ENCODE results near the gene DEFB128.
"Not testable (repeated sequence)": the region's sequence is repeated elsewhere in the genome, so short reads cannot be mapped to it uniquely, and the experiment has no call there.

DEFB128 gene

DNA sequence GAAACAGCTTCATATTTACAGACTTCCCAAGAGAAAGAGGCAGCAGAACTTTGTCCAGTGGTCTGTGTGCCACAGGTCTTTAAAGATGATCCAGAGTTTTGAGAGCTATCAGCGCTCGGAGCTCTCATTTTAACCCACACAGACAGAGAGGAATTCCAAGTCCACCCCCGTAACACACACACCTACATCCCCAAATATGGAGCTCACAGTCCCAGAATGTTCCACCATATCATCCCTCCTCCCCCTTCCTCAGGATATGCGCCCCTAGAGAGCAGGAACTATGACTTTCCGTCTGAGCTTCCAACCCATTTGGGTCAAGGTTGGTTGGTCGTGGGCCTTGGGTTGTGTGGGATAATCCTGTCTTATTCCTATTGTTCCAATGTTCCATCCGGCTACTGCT is at the start of gene DEFB128:
DEFB128 (minus strand) TSS at position 101 of the 400 bp plus-strand sequence; CDS start at position 13, 88 bp downstream.
- DNase-seq: no peak

DNA sequence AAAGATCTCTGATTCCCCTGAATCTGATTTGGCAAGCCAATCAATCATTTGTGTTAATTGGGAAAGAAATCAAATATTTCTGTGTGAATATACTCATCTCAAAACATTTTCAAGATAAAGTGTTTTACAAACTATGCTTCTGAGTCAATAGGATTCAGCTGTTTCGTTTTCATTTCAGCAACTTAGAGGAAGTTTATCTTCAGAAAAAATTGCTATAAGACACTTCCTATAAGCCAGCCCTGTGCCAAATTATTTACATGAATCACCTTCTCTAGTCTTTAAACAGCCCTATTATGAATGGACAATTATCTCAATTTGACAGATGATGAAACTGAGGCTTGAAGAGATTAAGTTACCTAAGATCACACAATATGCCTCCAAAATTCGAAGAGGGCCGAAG is 48.4 kb upstream of the DEFB128 start:
- no peak for DNase-seq

DNA sequence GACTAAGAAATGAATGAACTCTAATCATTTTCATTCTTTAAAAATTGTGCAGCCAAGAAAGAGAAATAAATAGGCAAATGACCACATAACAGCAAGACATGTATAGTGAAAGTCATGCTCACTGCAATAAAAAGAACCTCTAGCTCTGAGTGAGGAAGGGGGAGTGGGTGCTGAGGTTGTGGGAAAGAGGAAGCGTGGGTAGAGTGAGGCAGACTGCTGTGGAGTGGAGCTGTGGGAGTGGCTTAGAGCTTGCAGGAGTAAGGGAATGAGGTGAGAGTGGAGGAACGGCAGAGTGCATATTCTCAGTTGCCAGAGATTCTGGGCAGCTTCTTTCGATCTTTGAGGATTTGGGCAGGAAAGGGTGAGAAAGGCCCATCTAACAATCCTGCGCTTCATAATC is 48.0 kb upstream of the DEFB128 start:
- no peak for DNase-seq

DNA sequence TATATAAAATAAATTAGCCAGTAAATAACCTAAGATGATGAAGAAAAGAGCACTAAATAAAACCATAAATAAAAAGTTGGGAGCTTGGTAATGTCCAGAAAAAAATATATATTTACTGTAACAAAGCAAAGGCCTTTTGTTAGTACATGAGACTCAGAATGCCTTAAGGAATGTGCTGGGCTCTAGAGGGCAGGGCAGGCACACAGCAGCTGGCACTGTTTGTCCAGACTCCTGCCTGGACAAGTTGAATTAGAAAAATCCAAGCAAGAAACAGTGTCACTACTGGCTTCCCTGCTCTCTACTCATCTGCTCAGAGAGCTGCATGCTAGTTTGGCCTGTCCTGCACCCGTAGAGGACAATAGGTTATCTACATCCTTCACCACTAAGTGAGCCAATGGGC is 46.4 kb upstream of the DEFB128 start:
- DNase-seq: peak; percentile 31

DNA sequence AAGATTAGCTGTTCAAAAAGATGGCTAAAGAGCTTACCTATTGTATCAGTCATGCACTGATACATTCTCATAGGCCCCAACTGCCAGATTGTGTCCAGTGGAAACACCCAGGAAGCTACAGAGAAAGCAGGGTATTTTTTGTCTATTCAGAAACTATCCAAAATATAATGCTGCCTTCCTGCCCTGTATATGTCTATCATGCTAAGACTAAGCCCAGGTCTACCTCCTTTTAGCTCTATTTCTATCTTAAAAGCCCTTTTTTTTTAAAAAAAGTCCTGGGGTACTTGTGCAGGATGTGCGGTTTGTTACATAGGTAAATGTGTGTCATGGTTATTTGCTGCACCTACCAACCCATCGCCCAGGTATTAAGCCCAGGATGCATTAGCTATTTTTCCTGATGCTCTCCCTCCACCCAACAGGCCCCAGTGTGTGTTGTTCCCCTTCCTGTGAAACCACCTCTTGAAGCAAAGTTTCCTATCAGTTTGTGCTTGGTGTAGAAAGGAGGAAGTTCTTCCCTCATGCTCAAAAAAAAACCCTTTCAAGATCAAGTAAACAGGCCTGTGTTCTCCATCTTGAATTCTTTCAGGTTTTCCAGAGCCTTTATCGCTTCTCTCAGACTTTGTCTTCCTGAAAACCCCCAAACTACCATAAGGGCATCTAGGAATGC is 38.1 kb upstream of the DEFB128 start:
- no peak for DNase-seq

DNA sequence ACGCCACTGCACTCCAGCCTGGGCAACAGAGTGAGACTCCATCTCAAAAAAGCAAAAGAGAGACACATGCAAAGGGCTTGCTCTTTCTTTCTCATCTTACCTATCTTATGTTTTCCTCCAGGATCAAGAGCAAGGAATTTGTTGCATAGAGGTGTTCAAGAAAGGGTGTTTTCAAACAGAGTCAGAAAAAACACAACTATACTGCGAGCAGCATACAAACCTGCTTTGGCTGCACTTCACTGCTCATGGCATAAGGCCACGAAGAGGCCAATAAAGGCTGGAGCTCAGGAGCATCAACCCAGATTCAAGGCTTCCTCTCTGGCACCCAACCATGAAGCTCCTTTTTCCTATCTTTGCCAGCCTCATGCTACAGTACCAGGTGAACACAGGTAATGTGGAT is 37.4 kb upstream of the DEFB128 start, which contains the start of gene DEFB129:
DEFB129 (plus strand) TSS at position 301 of the 400 bp plus-strand sequence; CDS start at position 332, 31 bp downstream.
- DNase-seq: no peak

DNA sequence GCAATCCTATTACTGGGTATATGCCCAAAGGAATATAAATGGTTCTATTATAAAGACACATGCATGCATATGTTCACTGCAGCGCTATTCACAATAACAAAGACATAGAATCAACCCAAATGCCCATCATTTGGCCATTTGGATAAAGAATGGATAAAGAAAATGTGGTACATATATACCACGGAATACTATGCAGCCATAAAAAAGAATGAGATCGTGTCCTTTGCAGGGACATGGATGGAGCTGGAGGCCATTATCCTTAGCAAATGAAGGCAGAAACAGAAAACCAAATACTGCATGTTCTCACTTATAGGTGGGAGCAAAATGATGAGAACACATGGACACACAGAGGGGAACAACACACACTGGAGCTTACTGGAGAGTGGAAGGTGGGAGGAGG is 36.4 kb upstream of the DEFB128 start:
- not testable (repeated sequence) for DNase-seq

DNA sequence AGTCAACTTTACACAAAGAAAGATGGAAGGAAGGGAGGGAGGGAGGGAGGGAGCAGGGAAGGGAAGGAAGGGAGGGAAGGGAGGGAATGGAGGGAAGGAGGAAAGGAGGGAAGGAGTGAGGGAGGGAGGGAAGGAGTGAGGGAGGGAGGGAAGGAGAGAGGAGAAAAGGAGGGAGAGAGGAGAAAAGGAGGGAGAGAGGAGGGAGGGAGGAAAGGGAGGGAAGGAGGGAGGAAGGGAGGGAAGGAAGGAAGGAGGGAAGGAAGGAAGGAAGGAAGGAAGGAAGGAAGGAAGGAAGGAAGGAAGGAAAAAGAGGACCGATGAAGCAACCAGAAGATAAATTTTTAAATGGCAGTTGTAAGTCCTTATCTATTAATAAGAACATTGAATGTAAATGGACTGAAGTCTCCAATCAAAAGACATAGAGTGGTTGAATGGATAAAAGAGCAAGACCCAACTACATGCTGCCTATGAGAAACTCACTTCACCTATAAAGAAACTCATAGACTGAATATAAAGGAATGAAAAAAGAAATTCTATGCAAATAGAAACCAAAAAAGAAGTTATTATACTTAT is 31.8 kb upstream of the DEFB128 start:
- DNase-seq: no peak

DNA sequence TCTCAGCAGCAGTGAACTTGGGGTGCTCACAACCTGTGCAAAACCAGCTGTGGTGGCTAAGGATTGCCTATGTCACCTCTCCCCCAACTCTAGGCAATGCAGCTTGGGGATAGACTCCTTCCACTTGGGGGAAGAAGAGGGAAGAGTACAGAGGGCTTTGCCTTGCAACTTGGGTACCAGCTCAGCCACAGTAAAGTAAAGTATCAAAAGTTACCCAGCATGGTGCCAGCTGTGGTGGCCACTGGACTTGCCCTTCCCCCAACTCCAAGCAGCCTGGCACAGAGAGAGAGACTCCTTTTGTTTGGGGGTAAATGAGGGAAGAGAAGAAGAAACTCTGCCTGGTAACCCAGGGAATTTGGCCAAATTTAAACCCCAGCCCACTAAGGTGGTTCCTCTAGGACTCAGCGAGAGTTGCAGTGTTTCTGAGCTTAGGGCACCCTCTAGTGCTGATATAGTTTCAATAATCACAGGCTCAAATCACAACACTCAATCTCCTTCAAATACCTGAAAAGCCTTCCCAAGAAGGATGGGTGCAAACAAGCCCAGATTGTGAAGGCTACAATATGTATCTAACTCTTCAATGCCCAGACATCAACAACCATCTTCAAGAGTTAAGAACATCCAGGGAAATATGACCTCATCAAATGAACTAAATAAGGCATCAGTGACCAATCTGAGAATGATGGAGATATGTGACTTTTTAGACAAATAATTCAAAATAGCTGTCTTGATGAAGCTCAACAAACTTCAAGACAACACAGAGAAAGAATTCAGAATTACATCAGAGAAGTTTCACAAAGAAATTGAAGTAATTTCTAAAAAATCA is 30.0 kb upstream of the DEFB128 start:
- DNase-seq: peak; percentile 43

DNA sequence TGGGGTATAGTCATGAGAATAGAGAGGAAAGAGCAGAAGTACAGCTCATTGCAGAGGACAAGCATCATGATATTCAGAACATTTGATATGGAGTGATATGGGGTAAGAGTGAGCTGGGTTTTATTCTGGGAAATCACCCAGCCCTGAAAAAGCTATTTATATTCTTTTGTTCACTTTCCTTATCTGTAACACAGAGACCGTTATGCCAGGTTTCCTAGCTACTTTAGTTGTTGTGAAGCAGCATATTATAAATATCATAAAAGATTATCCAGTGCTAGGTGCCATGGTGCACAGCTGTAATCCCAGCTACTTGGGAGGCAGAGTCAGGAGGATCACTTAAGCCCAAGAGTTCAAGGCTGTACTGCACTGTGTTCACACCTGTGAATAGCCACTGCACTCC is 27.8 kb upstream of the DEFB128 start:
- no peak for DNase-seq

DNA sequence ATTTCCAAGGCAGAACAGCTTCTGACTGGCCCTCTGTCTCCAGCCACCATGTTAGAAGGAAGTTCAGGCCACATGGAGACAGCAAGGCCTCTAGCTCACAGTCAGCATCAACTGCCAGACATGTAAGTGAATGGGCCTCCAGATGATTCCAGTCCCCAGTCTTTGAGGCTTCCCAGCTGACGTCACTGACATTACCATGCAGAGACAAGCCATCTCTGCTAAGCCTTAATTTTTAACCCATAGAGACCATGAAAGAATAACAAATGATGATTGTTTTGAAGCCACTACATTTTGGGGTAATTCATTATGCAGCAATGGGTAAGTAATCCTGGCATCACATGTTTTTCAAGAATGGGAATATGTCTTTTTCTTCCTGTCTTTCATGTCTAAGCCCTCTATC is 26.3 kb upstream of the DEFB128 start:
- DNase-seq: no peak

DNA sequence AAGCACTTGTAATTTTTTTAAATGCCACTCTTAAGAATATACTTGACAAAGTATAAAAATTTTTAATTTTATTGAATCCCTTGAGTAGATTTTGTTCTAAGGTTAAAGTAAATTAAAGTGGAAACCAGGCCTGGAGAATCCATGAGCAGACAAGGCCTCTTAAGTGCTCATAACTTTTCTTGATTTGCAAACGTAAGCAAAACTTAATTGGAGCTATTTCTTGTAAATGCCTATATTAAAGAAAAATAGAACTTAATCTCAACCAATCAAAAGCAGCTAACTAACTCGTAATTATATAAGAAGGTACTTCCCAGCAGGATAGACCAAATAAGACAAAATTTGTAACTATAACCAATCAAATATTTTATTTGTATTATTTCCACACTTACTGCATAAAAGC is 24.9 kb upstream of the DEFB128 start:
- DNase-seq: no peak

DNA sequence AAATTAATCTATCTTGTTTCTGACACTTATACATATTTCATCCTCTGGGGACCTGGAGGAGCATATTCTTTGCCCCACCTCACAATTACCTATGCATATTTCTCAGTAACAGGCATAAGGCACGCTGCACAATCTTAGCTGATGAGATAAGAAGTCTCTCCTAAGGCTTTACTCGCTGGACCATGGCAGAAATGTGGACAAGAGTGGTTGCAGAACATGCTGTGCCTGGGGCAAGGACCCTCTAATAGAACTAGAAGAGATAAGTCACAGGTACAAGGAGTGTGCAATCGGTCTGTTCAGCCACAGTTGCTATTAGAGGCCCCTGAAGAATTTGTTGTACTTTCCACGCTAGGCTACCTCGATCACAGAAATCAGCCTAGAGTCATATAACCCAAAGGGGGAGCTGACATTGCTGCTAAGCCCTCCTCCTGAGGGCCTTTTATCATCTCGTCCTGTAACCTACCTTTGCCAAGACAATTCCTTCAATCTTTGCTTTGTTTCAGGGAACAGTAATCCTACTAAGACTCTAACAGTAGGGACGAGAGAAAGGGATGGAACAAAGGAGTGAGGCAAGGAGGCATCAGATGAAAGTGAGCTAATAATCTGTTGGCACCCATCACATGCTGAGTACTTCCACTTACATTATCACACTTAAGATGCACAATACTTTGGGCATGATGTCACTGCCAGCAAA is 21.4 kb upstream of the DEFB128 start:
- no peak for DNase-seq

DNA sequence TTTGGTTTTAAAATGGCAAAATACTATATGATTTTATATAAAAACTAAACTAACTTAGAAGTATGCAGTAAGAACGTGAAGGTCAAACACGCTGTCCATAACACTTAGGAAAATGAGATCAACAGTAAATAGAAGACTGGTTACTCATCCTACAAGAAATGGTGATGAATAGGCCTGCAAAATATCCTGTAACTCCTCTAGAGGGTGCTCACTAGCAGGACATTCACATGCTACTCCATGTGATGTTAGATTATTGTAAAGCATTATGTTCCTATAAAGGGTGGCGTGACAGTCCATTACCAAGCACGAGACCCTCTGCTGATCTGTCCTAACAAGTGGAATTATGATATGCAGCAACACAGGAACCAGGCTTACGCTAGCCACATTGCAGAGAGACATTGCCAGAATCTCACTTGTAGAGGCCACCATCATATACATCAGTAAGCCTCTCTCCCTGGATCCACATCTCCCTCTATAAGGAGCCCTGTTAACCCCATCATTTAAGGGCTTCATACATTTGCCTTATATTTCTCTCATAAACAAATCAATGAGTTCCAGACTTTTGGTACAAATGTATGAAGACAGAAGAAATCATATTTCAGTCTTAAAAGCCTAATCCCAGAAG is 19.5 kb upstream of the DEFB128 start:
- peak; percentile 52 for DNase-seq

DNA sequence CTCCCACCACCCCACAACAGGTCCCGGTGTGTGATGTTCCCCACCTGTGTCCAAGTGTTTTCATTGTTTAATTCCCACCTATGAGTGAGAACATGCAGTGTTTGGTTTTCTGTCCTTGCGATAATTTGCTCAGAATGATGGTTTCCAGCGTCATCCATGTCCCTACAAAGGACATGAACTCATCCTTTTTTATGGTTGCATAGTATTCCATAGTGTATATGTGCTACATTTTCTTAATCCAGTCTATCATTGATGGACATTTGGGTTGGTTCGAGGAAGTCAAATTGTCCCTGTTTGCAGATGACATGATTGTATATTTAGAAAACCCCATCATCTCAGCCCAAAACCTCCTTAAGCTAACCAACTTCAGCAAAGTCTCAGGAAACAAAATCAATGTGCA is 14.1 kb upstream of the DEFB128 start:
- DNase-seq: not testable (repeated sequence)

DNA sequence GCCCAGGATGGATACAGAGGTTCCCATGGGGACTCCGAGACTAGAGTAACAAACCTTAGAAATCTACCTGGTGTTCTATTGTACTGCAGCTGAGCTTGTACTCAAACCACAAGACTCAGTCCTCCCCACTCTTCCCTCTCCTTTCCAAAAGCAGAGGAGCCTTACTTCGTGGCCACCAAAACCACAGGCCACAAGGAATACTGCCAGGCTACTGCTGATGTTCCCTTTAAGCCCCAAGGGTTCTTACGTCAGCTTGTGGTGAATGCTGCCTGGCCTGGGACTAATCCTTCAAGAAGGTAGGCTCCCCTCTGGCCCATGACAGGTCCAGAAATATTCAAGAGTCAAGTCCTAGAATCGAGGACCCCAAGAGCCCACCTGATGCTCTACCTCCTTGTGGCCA is 10.5 kb upstream of the DEFB128 start:
- no peak for DNase-seq

DNA sequence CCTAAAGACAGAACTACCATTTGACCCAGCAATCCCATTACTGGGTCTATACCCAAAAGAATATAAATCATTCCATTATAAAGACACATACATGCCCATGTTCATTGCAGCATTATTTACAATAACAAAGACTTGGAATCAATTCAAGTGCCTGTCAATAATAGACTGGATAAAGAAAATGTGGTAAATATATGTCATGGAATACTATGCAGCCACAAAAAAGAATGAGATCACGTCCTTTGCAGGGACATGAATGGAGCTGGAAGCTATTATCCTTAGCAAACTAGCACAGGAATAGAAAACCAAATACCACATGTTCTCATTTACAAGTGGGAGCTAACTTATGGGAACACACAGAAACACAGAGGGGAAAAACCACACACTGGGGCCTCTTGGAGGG is 8.7 kb upstream of the DEFB128 start:
- DNase-seq: no peak

DNA sequence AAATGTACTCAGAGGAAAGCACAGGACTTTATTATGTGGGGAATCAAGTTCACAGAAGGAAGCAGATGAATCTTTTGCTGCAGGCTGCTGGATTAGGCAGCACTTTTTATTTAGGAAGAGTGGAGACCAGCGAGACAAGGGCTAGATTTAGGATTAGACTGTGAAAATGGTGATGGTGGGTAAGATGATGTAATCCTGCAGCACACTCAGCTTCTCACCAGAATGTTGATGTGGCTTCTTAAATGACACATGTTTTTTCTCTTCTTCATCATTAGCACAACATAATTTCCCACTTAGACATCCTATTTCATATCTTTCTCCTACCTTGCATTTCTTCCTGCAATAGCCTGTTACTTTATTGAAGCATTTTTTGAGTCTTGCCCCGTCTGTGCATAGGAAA is 1.8 kb downstream of the DEFB128 start:
- no peak for DNase-seq

DNA sequence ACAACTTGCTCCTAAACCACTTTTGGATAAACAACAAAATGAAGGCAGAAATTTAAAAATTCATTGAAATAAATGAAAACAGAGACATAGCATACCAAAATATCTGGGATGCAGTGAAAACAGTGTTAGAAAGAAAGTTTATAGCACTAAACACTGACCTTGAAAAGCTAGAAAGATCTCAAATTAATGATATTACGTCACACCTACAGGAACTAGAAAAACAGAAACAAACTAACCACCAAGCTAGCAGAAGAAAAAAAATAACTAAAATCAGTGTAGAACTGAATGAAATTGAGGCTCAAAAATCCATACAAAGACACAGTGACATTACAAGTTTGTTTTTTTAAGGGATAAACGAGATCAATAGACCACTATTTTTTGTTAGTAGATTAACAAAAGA is 5.2 kb downstream of the DEFB128 start:
- DNase-seq: no peak

DNA sequence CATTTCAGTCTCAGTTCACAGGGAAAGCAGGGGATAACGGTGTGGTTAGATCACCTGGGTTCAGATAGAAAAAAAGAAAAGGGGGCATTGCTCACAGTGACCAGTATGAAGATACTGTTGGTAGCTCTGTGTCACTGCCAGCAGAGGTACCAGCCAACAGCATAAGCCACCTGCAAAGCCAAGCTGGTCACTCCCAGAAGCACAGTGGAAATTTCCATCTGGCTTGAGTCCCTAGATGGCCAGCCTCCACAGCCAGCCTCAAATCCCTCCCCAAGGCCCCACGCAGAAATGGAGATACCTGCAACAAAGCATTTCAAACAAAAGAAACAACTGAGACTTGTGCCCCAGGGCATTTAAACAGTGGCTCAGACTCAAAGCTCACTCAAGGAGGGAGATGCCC is 20.6 kb downstream of the DEFB128 start:
- DNase-seq: no peak

DNA sequence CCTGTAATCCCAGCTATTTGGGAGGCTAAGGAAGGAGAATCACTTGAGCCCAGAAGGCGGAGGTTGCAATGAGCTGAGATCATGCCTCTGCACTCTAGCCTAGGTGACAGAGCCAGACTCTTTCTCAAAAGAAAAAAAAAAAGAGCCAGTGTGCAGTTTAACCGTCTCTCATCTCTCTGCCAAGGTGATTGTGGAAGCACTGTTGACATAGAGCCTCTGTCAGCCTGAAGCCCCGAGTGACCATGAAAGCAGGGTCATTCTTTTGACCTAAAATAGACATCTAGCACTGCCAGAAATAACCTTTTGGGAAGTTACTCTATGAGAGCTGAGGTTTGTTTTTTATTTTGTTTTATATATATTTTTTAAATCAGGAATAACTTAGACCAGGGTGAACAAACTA is 24.9 kb downstream of the DEFB128 start:
- DNase-seq: no peak

DNA sequence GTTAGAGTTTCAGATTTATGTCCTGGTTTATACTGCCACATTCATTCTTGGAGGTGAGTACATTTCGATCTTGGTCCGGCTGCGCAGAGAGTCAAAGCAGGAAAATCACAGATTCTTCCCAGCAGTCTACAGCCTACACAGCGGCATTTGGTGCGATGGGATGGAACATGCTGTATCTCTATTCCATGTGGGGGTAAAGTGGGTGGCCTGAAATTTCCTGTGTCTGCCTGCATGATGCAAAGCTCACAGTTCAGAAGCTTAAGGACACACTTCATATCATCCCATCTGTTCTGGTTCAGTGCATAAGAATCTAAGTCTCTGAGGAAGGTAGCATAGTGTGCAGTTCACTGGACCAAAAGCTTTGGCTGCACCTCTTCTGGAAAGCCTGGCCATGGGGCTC is 32.4 kb downstream of the DEFB128 start, which contains the start of gene DEFB127:
DEFB127 (plus strand) TSS at position 301 of the 400 bp plus-strand sequence; CDS start at position 392, 91 bp downstream.
- DNase-seq: no peak

DNA sequence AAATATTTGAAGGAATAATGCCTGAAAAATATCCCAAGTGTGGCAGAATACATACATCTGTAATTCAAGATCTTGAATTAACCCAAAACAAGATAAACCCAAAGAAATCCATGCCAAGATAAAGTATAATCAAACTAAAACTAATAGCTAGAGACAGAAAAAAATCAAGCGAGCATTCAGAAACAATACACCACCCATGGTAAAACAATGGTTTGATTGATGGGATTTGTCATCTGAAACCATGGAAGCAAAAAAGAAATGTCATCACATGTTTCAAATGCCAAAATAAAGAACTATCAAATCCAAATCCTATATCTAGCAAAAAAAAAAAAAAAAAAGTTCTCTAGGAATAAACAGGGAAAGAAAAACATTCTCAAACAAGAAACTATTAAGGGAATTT is 37.4 kb downstream of the DEFB128 start:
- DNase-seq: no peak

All from NCI-H2171 treated with DMSO at 0.1 percent for 48 hours (cell line).